ENCODE measurements around the gene TNS3.

Gene TNS3

DNA sequence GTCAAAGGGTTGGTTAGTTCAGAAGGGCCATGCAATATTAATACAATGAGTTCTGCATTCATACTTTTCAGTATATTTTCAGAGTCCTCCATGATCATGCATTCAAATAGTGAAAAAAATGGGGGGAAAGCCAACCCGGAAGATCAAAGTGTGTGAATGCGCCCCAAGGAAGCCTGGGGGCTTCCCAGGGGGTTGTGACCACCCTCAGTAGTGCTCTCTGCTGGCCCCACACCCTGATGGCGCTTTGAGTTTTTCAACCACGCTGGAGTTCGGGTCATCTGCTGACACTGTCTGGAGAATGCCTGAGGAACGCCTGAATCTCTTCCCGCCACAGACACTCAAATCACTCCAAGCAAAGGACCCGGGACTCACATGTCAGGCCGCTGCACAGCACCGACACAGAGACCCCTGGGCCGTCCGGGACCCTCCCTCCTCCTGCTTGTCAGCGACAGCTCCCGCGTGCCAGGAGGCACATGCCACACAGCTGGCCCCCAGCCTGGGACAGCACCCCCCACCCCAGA, 1.0 kb downstream of the TNS3 start:
- peak; percentile 58 for DNase-seq

DNA sequence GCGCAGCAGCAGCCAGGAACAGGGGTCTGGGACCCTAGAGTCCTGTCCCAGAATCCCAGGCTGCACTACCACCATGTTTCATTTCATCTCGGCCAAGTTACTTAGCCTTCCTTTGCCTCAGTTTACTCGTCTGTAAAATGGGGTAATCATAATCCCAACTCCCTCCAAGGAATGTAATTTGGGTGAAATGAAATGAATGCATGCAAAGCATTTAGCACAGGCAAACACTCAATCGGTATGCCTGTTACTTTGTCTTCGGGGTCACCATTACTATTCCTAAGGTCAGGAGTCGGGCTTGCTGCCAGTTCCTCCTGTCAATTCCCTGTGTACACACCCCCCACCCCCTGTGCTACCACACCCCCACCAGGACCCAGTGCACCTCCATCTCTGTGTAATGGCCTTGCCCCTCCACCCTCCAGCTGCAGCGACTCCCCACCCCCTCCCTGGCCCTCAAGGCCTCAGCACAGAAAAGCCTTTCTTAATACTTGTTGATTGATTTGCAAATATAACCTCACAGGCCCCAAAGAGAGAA, 1.7 kb downstream of the TNS3 start:
- peak; percentile 39 for DNase-seq

DNA sequence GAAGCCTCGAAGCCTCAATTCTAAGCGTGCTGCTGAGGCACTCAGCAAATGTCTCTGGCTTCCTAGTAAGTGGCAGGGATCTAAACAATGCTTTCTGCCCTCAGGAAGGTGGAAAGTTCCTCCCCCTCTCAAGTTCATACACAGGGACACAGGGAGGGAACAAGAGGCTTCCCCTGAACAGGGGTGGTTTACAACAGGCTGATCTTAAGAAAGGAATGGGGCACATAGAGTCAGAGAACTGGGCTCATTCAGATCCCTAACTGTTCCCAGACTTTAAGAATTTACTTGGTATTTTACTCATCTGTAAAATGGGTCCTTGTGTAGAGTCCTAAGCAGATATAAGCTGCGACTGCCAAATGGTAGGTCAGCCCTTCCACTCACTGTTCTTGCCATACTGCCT, 2.5 kb downstream of the TNS3 start:
- no peak for DNase-seq

DNA sequence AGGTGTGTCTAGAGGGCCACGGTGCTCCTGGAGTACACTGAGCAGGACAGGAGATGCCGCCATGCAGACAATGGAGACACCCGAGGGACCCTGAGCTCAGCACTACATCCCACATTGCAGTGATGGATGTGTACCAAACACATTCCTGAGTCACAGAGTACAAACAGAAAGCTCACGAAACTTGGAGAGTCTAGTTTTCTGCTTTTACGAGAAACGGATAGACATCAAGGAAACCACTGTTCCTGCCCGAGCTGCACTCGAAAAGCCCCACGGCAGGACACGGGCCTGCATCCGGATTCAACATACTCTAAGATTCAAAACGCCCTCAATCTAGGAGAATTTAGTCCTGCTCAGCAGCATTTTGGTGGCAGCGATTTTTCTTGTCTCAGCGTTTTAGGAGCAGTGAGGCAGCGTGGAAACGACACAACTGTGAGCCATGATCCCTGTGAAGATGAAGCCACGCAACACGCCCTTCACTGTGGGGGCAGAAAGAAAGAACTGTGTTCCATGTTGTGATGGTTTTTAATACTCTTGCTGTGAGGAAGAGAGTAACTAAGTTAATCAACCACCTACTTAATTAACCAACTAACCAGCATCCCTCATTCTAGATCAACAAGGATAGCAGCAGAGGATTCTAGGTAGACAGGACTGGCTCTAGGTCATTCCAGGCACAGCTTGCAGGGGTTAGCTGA, 3.2 kb downstream of the TNS3 start:
- DNase-seq: no peak

DNA sequence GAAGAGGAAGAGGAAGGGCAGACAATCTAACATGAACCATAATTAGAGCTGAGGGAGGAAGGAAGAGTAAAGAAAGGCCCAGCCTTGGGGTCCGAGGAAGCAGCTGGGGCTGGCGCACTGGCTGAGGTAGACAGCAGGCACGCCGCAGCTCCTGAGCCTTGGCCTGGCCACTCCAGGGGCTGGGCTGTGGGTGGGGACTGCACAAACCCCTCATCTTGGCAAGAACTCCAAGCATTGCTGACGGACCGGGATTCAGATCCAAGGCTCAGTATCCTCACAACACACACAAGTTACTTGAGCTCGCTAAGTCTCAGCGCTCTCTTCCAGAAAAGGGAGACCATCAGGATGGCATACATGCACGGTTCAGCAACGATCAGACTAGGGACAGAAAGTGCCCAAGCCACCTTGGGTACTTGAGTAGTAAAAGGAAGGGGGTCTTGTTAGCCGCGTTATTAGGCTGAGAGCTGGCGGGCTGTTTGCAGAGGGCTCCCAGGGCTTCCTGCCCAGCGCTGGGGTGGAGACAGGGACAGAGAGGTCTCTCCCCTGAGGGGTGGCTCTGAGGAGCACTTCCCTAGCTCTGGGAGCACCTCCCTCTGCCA, 4.5 kb downstream of the TNS3 start:
- DNase-seq: no peak

DNA sequence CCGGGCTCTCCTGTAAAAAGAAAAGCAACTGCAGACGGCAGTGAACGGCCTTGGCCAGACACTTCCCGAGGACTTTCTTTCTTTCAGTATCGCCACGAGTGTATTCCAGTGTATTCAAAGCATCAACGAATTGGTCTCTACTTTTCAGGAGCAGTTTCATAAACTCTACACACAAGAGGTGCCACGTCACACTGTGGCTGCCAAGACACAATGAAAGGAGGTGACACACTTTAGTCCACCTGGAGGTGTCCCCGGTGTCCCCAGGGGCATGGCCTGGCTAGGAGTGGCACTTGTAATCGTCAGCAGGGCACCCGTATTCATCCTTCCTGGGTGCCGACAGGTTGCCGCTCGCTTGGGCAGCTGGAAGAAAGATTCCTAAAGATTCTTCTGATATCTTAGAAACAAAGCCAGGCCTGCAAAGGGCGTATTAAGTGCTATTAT, 5.0 kb downstream of the TNS3 start:
- no peak for DNase-seq

DNA sequence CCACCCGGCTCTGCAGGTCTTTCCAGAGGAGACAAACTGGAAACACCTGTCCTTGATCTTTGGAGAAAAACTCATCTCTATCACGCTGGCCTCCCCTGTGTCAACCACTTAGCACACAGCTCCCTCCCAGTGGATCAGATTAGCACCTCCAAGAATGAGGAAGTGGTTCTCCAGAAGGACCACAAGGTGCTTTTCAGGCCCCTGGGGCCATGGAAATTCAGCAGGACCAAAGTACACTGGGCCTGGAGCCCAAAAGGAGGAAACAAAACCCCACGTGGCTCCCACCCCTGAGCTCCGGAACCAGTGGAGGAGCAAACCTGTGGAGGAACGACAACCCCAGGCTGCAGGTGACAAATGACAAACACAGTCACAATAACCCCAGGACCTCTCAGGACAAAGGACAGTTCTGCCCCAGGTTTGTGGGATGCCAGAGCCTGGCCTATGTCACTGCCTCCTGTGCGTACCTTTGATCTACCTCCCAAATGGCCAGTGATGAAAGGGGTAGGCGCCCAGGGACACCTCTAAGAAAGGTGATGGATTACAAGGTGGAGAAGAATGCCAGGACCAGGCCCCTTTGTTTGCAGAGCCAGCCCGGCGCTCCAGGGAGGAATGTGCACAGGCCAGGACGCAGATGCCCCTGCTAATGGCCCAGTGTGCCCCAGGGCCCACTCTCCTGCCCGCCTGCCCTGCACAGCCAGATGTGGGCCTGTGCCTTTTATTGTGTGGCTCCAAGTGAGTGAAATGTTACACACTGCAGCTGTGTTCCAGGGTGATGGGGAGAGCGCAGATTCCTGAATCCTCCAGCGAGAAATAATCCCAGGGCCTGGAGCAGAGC, 5.7 kb downstream of the TNS3 start:
- DNase-seq: no peak

DNA sequence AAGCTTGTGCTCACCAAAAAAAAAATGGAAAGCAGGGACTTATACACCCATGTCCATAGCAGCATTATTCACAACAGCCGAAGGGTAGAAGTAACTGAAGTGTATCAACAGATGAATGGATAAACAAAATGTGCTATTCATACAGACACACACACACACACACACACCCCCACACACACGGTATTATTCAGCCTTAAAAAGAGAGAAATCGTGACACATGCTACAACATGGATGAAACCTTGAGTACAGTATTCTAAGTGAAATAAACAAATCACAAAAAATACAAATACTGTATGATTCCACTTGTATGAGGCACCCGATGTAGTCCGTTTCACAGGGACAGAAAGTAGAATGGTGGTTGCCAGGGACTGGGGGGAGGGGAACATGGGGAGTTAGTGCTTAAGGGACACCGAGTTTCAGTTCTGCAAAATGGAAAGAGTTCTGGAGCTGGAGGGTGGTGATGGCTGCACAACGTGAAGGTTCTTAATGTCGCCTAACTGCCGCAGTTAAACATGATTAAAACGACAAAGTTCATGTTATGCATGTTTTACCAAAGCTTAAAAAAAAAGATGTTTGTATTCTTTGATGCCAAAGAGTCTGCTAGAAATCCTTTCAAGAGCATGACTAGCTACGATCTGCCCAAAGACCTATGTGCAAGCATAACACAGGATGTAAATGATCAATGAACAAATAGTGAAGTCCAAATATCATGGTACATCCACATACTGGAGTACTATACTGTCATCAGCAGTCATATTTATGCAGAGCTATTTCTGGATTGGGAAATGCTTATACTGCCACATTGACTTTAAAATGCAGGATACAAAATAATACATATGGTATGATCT, 7.2 kb downstream of the TNS3 start:
- no peak for DNase-seq

DNA sequence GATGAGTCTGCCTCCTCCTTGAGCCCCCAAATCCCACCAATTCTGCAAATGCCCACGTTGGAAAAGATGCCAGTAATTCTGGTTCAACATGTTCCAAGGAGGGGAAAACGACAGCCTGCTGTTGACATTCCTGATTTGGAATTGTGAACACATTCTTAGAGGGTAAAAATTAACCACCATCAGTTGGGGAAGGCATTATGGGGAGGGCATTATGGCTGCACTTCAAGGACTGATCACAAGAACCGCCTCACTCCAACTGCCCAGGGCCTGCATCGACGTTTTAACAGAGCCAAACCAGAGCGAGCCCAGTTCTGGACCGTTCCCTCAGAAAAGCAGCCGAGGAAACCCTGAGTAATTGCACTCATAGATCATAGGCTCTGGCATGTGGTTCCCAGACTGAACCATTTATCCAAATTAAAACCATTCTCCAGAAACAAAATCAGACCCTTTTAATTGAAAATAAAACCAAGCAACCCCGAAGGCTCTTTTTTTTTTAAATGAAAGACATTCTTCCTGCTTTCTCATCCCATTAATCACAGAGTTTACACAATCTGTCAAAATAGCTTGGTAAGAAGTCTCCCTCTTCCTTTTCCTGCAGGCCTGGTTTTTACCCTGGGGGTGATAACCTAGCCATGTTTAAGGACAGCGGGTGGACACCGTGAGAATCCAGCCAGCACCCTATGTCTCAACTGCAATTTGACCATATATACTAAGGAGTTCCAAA, 8.0 kb downstream of the TNS3 start:
- DNase-seq: no peak

DNA sequence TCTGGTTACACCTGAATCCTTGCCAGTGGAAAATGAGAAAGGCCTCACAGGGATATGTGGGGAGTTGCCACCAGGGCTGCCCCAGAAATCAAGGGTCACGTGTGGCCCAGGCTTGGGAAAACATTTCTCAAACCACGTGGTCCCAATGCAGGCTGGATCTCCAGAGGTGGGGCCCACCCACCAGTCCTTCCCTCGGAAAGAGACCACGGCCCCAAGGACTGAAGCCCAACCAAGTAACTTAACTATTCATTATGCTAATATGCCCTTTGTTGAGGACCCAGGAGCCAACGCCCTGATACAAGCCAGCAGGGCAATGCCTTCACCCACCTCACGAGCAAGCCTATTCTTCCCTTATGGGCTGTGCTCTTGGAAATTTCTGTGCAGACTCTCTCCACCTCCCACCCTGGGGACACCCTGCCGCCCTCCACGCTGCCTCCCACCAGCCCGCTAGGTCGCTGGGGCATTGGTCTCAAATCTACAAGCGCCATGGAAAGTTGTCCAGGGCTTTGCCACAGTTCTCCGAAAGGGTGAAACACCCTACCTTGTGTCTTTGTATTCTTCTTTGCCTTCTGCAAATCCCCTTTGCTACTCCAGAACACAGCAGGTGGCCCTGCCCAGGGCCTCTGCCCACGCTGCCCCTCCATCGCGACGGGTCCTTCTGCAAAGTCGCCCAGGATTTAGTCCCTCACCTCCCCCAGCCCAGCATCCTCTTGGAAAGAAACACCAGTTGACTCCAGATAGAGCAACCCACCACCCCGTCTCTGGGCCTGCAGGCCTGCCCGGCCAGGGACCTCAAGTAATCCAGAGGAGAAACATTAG, 8.8 kb downstream of the TNS3 start:
- DNase-seq: no peak

DNA sequence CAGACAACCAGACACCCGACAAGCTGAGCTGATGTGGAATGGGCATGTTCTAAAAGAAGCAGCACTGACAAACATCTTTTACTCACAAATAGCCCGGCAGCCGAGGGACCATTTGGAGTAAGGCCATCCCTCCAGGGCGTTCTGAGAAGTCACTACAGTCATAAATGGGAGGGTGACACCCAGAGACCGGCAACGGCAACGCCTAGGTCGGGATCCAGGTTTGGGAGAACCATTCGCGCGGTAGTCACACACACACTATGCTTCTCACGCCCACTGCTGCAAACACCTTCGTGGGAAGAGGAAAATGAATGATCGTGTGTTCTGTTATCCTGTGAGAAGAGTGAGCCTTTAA, 9.8 kb downstream of the TNS3 start:
- DNase-seq: no peak

DNA sequence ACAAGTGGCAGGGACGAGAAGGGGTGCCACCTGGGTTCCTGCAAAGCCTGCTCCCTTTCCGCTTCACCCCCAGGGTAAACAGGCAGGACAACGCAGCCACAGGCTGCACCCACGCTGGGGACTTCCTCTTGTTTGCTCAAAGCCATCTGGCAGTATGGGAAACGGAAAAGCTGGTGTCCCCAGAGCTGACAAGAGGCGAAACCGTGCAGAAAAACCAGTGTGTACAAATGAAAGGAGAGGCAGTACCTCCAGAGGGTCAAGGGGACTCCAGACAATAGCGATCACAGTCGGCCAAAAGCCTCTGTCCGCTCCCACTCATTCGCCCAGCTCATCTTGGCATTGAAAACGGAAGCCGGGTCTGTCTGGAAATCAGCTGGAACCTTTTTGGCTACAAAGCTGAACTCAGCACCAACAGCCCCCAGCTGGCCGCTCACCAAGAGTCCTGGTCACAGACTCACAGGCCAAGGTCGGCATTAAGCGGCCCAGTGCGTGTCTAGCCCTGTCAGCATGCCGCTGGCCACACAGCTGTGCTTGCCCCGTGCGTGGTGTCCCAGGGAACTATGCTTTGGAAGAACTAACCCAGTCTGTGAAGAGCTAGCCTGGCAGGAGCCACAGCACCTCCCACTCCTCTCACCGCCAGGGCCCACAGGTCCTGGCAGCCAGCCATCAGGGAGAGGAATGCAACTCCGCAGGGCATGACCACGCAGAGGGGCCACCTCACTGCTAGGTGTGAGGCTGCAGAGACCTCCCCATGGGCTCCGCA, 10.4 kb downstream of the TNS3 start:
- peak; percentile 82 for DNase-seq

DNA sequence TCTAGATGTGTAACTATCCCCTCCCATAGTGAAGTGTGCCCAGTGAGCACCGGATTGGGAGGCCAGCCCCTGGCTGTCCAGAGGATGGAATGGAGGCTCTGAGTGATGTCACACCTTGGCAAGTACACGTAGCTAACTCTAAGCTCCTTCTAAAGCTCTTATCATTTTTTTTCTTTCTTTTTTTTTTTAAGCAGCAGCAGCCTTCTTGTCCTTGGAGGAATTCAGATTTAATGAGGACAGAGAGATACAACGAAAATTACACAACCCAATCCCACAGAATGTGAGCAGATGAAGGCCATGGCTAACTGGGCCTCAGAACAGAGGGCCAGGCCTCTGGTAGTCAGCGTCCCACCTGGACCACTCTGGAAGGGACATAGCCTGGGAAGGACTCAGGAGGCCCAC, 11.3 kb downstream of the TNS3 start:
- no peak for DNase-seq

DNA sequence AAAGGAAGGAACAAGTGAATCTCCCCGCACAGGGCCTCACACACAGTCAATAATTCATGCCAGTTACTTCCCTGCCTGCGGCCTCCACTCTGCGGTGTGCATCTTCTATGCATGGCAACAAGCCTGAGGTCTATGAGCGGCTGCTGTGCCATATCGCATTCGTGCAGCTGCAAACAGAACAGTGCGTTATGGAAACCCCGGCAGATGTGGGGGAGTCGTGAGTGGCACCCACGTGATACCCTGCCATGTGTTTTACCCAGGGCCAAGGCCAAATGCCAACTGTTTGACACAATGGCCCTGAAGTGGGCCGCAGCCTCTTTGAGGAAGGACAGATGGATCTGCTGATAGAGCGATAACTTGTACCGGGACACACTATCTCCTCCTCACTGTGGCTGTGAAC, 13.4 kb downstream of the TNS3 start:
- DNase-seq: peak; percentile 100

DNA sequence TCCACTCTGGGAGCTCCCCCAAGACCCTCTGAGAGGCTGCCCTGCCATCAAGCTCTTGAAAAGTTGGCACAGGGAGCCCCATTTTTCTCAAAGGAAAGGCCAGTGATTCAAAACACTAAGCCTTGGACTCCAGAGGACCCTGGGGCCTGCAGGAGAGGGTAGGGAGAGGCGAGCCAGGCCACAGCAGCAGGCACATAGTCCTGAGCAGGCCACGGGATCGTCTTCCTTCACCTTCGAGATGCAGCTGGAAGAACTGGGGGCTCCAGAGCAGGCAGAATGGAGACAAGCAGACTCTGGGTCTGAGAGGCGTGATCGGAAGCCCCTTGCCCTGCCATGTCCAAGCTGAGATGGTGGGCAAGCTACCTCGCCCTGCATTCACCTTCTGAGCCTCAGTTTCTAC, 13.9 kb downstream of the TNS3 start:
- no peak for DNase-seq

DNA sequence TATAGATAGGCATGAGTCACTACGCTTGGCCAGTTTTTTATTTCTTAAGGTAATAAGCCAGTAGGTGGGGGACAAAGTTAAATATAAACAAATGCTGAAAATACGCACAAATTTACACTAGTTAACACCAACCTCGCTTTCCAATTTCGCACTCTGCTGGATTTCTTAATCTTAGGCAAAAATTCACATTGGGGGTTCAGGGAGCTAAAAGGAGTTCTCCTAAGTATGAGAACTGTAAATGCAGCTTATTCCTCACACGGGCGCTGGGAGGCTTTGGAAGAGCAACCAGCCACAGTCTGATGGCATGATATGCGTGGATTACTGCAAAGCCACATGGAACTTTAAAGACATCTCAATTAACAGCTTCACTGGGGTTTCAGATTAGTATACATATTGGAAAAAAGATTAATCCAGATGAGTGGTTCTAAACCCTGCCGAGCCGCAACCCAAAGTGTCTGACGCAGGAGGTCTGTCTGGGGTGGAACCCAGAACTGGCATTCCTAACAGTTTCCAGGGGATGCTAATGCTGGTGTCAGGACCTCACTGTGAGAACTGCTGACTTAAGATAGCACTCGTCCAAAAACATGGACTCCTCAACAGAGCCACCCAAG, 16.2 kb downstream of the TNS3 start:
- no peak for DNase-seq

DNA sequence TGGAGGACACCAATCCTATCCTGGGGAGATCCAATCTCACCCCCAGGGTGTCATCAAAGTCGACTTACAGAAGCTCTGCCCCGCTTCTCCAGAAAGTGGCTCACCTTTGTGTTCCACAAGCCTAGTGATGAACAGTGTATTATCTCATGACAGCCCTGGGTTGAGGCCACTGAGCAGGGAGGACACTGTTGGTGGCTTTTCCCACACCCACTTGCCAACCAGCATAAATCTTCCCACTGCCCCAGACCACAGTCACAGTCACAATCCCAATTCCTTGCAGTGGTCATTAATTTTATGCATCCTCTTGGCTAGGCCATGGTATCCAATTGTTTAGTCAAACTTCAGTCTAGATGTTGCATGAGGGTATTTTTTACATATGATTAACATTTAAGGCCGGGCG, 18.4 kb downstream of the TNS3 start:
- no peak for DNase-seq

DNA sequence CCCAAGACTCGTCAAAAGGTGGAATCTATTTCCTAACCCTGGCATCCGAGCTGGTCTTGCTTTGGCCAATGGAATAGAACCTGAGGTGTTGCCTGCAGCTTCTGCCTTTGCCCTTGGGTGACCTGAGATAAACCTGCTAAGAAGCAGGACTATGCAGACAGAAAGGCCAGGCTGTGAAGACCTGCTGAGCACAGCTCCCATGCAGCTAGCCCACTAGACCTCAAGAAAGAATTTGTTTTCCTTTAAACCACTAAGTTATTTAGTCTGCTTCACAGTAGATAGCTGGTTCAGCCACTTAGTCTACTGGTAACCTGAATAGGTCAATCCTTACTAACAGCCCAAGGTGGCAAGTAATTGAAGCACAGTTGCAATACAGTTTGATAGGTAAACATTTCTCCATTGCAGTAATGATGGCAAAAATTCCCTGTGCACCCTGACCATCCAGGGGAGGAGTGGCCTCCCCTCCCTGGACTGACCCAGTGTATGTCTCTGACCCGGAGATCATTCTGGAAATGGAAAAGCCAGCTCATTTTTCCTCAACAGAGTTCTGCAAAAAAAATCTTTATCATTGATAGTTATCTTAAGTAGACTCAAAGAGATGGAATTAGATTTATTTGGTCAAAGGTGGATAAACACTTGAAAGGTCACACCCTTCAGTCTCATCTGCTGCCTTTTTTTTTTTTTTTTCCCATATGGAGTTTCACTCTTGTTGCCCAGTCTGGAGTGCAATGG, 20.0 kb downstream of the TNS3 start:
- DNase-seq: no peak
